ENCODE measurements around the gene IL23A.

Gene IL23A

GRCh38 chr12:56362130-56363059 is 23.7 kb downstream of the IL23A start, which contains the start of gene APOF:
Gene APOF, minus strand, starts transcription at chr12:56362857. Its CDS starts 112 bp downstream, at chr12:56362745.
- DNase-seq = no peak

- no peak for DNase-seq
Measured at GRCh38 chr12:56366948-56367347, 28.3 kb downstream of the IL23A start.

- DNase-seq = no peak
Measured at GRCh38 chr12:56373515-56373914, 34.8 kb downstream of the IL23A start.

GRCh38 chr12:56374726-56375597 is 36.3 kb downstream of the IL23A start:
- DNase-seq = no peak

GRCh38 chr12:56375598-56376434 is 37.1 kb downstream of the IL23A start:
- DNase-seq = no peak

GRCh38 chr12:56377310-56377988 is 38.8 kb downstream of the IL23A start:
- DNase-seq = no peak

- DNase-seq = no peak
Measured at GRCh38 chr12:56377989-56378316, 39.3 kb downstream of the IL23A start.

- DNase-seq = no peak
Measured at GRCh38 chr12:56382611-56383010, 43.9 kb downstream of the IL23A start.

- no peak for DNase-seq
Measured at GRCh38 chr12:56385873-56386272, 47.2 kb downstream of the IL23A start.

- no peak for DNase-seq
Measured at GRCh38 chr12:56387152-56387736, 48.6 kb downstream of the IL23A start.

GRCh38 chr12:56389412-56389811 is 50.7 kb downstream of the IL23A start:
- no peak for DNase-seq
